Activated effector memory CD4-positive, alpha-beta T cell treated with anti-CD3 and anti-CD28 coated beads, Interleukin-2, amount 50 U/mL, for 16 hours (primary cell): ENCODE results near the gene TBC1D4.

ENCODE experiments used
- DNase-seq: peaks from one replicate; pipeline ENCODE4 v3.0.0-alpha.2; 2020

Gene TBC1D4

GRCh38 chr13:75383064-75383715 lies 98.8 kb downstream of the TBC1D4 start:
- no peak for DNase-seq

GRCh38 chr13:75378301-75378700 lies 103.7 kb downstream of the TBC1D4 start:
- DNase-seq: no peak

- DNase-seq: no peak
Measured at GRCh38 chr13:75376792-75377402, 105.1 kb downstream of the TBC1D4 start.

GRCh38 chr13:75375329-75375728 lies 106.6 kb downstream of the TBC1D4 start:
- DNase-seq: no peak

GRCh38 chr13:75373988-75374387 lies 108.0 kb downstream of the TBC1D4 start:
- DNase-seq: no peak

GRCh38 chr13:75372923-75373841 lies 108.8 kb downstream of the TBC1D4 start:
- no peak for DNase-seq

- no peak for DNase-seq
Measured at GRCh38 chr13:75372517-75372916, 109.5 kb downstream of the TBC1D4 start.

GRCh38 chr13:75371203-75371602 lies 110.8 kb downstream of the TBC1D4 start:
- no peak for DNase-seq

DNA sequence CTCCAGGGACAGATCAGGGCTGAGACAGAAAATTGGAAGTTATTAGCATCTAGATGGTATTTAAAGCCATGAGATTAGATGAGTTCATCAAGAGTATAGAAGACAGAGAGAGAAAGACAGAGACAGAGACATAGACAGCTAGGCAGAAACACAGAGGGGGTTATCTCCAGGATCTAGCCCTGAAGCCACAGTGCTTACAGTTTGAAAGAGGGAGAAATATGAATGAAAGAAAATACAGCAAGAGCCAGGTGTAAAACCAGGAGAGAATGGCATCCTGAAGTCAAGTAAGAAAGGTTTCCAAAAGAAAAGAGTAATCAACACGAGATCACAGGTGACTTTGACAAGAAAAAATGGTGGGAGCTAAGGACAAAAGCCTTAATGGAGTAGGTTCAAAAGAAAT lies 111.2 kb downstream of the TBC1D4 start:
- no peak for DNase-seq

DNA sequence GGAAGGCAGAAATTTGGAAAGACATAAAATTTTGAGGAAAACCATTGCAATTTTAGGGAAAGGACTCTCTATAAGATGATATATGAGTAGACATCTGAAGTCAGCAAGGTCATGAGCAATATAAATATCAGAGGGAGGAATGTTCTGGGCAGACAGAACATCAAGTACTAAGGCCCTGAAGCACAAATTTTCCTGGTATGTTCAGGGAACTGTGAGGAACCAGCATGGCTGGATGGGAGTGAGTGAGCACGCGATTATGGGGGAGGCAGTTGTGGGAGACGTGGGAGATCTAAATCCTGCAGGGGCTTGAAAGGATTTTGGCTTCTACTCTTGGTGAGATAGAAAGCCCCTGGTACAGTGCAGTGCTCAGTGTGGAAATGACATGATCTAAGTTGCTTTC lies 112.0 kb downstream of the TBC1D4 start:
- DNase-seq: no peak

DNA sequence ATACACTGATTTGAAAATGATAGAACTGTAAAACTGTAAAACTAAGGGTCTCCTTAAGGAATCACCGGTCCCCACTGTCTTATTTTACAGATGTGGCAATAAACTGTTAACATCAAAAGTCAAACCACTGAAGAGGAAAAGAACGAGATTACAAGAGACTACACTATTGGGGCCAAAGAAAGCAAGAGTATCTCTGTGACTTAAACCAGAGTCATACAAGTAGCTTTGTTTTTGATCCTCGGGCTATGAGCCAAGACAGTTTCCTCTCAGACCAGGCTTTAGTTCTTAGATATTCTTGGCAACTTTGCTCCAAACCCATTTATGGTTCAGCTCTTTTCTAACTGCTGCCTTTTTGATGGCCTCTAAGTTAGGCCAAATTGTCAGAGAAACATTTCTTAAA lies 113.8 kb downstream of the TBC1D4 start:
- DNase-seq: no peak

DNA sequence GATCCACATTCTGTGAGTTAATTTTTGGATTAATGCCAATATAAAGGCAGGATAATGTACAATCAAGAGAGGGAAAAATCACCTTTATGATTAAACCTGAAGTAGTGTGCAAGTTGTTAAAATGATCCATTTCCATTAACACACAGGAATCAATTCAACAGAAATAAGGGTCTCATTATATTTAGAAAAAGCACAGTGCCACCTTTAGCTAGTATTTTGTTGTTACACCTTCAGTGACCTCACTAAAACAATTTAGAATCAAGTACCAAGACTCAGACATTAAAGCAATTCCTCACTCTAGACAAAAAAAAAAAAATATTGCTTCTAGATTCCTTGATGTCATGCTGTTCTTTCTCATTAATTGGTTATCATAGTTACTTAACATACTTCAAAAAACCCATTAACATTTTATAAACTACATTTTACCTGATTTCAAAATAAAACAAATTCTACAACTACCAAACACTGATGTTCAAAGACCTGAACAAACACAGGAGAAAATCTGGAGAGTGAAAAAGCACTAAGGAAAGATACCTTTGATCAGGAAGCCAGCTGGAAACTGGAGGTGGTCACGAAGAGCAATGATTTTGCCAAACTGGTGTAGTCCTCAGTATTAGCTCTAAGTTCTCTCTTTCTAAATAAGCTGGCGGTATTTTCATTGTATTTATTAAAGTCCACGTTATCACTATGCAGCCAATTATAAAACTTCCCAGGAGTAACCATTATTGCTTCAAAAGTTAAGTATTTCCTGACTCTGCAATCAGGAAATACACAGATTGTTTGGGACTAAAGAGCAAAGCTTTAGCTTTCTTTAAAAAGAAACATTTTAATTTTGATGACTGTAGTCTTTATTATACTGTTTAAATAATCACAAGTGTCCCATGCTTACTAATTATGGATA lies 115.3 kb downstream of the TBC1D4 start:
- no peak for DNase-seq

DNA sequence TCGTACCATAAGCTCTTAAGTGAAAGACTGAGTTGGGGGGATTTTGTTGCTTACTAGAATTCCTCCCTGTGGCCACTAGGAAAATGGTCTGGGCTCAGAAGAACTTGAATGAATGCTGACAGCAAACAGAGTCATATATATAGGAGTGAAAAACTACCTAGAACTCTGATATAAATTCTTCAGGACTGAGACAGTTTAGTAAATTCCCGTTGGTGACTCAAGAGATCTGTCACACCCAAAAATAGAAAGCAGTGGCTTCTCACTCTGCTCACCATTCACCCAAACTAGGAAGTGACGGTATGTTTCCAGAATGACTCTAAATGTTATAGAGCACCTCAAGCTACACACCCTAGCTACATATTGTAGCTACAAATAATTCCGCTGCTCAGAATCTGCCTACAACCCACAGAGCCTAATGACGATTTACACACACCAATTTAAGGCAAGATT lies 116.2 kb downstream of the TBC1D4 start:
- DNase-seq: no peak

- no peak for DNase-seq
Measured at GRCh38 chr13:75364131-75364713, 117.7 kb downstream of the TBC1D4 start.

DNA sequence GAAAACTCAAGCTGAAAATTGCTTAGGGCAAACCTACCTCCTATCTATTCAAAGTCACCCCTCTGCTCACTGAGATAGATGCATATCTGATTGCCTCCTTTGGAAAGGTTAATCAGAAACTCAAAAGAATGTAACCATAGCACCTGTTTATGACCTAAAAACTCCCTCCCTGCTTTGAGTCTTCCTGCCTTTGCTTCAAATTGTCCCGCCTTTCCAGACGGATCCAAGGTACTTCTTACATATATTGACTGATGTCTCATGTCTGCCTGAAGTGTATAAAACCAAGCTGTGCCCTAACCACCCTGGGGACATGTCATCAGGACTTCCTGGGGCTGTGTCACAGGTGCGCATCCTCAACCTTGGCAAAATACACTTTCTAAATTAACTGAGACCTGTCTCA lies 118.6 kb downstream of the TBC1D4 start:
- DNase-seq: no peak

DNA sequence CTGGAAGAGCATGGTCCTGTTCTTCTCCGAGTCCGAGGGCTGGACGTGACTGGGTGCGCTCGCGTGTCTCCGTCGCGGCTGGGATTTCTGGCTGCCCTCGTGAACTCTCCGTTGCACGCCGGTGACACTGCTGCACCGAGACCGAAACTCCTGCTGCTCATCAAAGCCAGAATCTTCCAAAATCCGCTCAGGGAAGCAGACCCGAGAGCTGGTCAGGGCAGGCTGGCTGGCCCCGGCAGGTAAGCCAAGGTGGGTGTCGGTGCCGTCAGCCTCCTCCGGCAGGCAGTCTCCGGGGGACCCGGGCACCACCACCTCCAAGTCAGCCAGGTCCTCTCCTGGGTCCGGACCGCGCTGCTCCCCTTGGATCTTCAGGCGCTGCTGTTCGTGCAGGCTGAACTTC lies 119.9 kb downstream of the TBC1D4 start:
- no peak for DNase-seq

- DNase-seq: no peak
Measured at GRCh38 chr13:75360170-75360569, 121.8 kb downstream of the TBC1D4 start.

DNA sequence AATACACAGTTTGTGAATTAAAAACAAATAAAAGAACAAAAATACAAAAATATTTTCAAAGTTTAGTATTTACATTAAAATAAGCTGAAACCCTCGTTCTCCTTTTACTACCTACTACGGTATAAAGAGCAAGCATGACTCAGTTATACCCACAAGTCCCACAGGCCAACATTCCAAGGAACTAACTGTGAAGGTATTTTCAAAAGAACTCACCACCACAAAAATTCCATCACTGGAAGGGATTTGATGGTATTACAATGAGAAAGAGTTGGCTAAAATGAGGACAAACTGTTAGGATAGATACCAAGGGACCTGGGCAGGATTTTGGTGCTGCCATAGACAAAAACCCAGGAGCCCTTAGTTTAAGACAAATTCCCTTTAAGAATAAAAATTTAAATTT lies 122.7 kb downstream of the TBC1D4 start:
- no peak for DNase-seq

GRCh38 chr13:75357576-75358289 lies 124.2 kb downstream of the TBC1D4 start:
- DNase-seq: peak; percentile 78

GRCh38 chr13:75356421-75356820 lies 125.5 kb downstream of the TBC1D4 start:
- DNase-seq: no peak

- DNase-seq: no peak
Measured at GRCh38 chr13:75355609-75356008, 126.4 kb downstream of the TBC1D4 start.

- DNase-seq: no peak
Measured at GRCh38 chr13:75353781-75354193, 128.2 kb downstream of the TBC1D4 start.
